Mesendoderm (in vitro differentiated cells): ENCODE measurements around the gene CC2D2A.

Experiments
- DNase-seq: peaks from one replicate; pipeline ENCODE4 v3.0.0; 2013
- H2AK5ac ChIP-seq: 2 replicates; pipeline ENCODE4 v1.6.1; 2013; ENCODE audit warnings: low read length, inconsistent platforms
- H2BK120ac ChIP-seq: 2 replicates; pipeline ENCODE4 v1.6.1; 2013; ENCODE audit warnings: low read depth, mild to moderate bottlenecking, low read length, moderate library complexity, mixed read lengths
- H2BK15ac ChIP-seq: replicated peaks from 2 replicates; pipeline ENCODE4 v1.6.1; 2013; ENCODE audit warnings: low read depth, mild to moderate bottlenecking, moderate library complexity
- H2BK5ac ChIP-seq: 2 replicates; pipeline ENCODE4 v1.6.1; 2013; ENCODE audit warnings: low read length, inconsistent platforms
- H3K18ac ChIP-seq: 2 replicates; pipeline ENCODE4 v1.6.1; 2013; ENCODE audit warnings: mild to moderate bottlenecking, low read length, mixed read lengths
- H3K23ac ChIP-seq: one replicate; pipeline ENCODE4 v1.6.1; 2013; ENCODE audit warnings: low read length
- H3K27ac ChIP-seq: 2 replicates; pipeline ENCODE4 v1.5.1; 2013; ENCODE audit warnings: low read depth, mild to moderate bottlenecking, inconsistent platforms, low read length, moderate library complexity
- H3K27me3 ChIP-seq: 2 replicates; pipeline ENCODE4 v1.6.1; 2013; ENCODE audit warnings: low read length, control low read depth, mild to moderate bottlenecking, inconsistent platforms; ENCODE audit not compliant: insufficient read depth, poor library complexity
- H3K36me3 ChIP-seq: 2 replicates; pipeline ENCODE4 v1.6.1; 2013; ENCODE audit warnings: low read length, inconsistent platforms; ENCODE audit not compliant: control insufficient read depth, insufficient read depth
- H3K4ac ChIP-seq: one replicate; pipeline ENCODE4 v1.6.1; 2013; ENCODE audit warnings: low read depth, mild to moderate bottlenecking, low read length, moderate library complexity
- H3K4me1 ChIP-seq: 2 replicates; pipeline ENCODE4 v1.6.1; 2013; ENCODE audit warnings: low read depth, low read length, inconsistent platforms; ENCODE audit not compliant: control insufficient read depth
- H3K4me2 ChIP-seq: 2 replicates; pipeline ENCODE4 v1.6.1; 2013; ENCODE audit warnings: low read length
- H3K4me3 ChIP-seq: 2 replicates; pipeline ENCODE4 v1.5.1; 2013; ENCODE audit warnings: mild to moderate bottlenecking, low read length
- H3K56ac ChIP-seq: one replicate; pipeline ENCODE4 v1.6.1; 2013; ENCODE audit warnings: low read length
- H3K79me1 ChIP-seq: 2 replicates; pipeline ENCODE4 v1.6.1; 2013; ENCODE audit warnings: low read length, inconsistent platforms
- H3K79me2 ChIP-seq: 2 replicates; pipeline ENCODE4 v1.6.1; 2013; ENCODE audit warnings: mild to moderate bottlenecking, low read length; ENCODE audit not compliant: control insufficient read depth, insufficient read depth
- H3K9ac ChIP-seq: 2 replicates; pipeline ENCODE4 v1.6.1; 2013; ENCODE audit warnings: low read length, inconsistent platforms
- H4K5ac ChIP-seq: one replicate; pipeline ENCODE4 v1.6.1; 2013; ENCODE audit warnings: low read length
- H4K8ac ChIP-seq: one replicate; pipeline ENCODE4 v1.6.1; 2013; ENCODE audit warnings: low read depth, mild to moderate bottlenecking, control low read depth, low read length, moderate library complexity
- WGBS: extraction: QIAGEN DNeasy Blood & Tissue Kit; methylation state at CpG from one replicate; pipeline ENCODE4 v1.1.7; 2013; ENCODE audit warnings: low lambda C conversion rate, missing lambda C conversion rate; ENCODE audit not compliant: insufficient coverage; ENCODE audit errors: extremely low coverage; 5-methylcytosine and 5-hydroxymethylcytosine counted together

CC2D2A gene

GRCh38 chr4:15482842-15483241, 13.2 kb downstream of the CC2D2A start:
- H3K79me2 ChIP-seq: no peaks in the 10 kb centered on the region
- H2BK15ac ChIP-seq: no peak overlapping the region
- H2AK5ac ChIP-seq: no peak overlapping the region
- no peak overlapping the region for H3K23ac ChIP-seq
- H3K36me3 ChIP-seq: no peaks in the 10 kb centered on the region
- H3K27me3 ChIP-seq: no peaks in the 10 kb centered on the region
- H3K79me1 ChIP-seq: no peaks in the 10 kb centered on the region
- no peak overlapping the region for H3K56ac ChIP-seq
- H3K27ac ChIP-seq: no peak overlapping the region
- H4K5ac ChIP-seq: no peak overlapping the region
- WGBS: no CpG with 5 or more reads among the region's 2 CpGs
- H2BK5ac ChIP-seq: no peak overlapping the region
- H2BK120ac ChIP-seq: no peak overlapping the region
- no peak overlapping the region for H3K4me2 ChIP-seq
- H4K8ac ChIP-seq: no peak overlapping the region
- no peak overlapping the region for H3K4ac ChIP-seq
- H3K18ac ChIP-seq: no peak overlapping the region
- DNase-seq: peak; percentile 46
- no peak overlapping the region for H3K4me3 ChIP-seq
- H3K4me1 ChIP-seq: no peaks in the 10 kb centered on the region
- no peak overlapping the region for H3K9ac ChIP-seq

DNA sequence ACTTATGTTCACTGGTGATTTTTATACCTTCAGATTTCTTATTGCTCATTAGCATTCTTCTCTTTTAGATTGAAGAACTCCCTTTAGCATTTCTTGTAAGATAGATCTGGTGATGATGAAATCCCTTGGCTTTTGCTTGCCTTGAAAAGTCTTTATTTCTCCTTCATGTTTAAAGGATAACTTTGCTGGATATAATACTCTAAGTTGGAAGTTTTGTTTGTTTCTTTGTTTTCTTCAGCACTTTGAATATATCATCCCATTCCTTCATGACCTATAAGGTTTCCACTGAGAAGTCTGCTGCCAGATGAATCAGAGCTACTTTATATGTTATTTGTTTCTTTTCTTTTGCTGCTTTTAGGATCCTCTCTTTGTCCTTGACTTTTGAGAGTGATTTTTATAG, 18.5 kb downstream of the CC2D2A start:
- H3K27me3 ChIP-seq: no peaks in the 10 kb centered on the region
- H3K23ac ChIP-seq: no peak overlapping the region
- H4K8ac ChIP-seq: no peak overlapping the region
- no peak overlapping the region for H3K27ac ChIP-seq
- no peaks in the 10 kb centered on the region for H3K36me3 ChIP-seq
- H3K9ac ChIP-seq: no peak overlapping the region
- H2AK5ac ChIP-seq: no peak overlapping the region
- H2BK5ac ChIP-seq: no peak overlapping the region
- H3K79me2 ChIP-seq: no peaks in the 10 kb centered on the region
- no peak overlapping the region for H3K18ac ChIP-seq
- no peak overlapping the region for H3K4ac ChIP-seq
- H3K4me2 ChIP-seq: no peak overlapping the region
- H3K56ac ChIP-seq: no peak overlapping the region
- no peak overlapping the region for H2BK15ac ChIP-seq
- H3K79me1 ChIP-seq: no peaks in the 10 kb centered on the region
- no peak for DNase-seq
- no peak overlapping the region for H3K4me3 ChIP-seq
- no peak overlapping the region for H2BK120ac ChIP-seq
- no peaks in the 10 kb centered on the region for H3K4me1 ChIP-seq
- H4K5ac ChIP-seq: no peak overlapping the region

GRCh38 chr4:15488658-15489470, 19.2 kb downstream of the CC2D2A start:
- Histone ChIP-seq H2BK15ac (no peak overlapping the region), H3K23ac (no peak overlapping the region), H3K79me2 (no peaks in the 10 kb centered on the region), H3K9ac (no peak overlapping the region), H3K56ac (no peak overlapping the region), H3K36me3 (no peaks in the 10 kb centered on the region), H3K79me1 (no peaks in the 10 kb centered on the region), H3K4me1 (no peaks in the 10 kb centered on the region), H2AK5ac (no peak overlapping the region), H3K18ac (no peak overlapping the region), H2BK120ac (no peak overlapping the region), H3K27ac (no peak overlapping the region), H3K27me3 (no peaks in the 10 kb centered on the region), H2BK5ac (no peak overlapping the region), H3K4me3 (no peak overlapping the region), H4K8ac (no peak overlapping the region), H4K5ac (no peak overlapping the region), H3K4me2 (no peak overlapping the region), H3K4ac (no peak overlapping the region)
- no peak for DNase-seq
- WGBS: no CpG with 5 or more reads among the region's 6 CpGs

DNA sequence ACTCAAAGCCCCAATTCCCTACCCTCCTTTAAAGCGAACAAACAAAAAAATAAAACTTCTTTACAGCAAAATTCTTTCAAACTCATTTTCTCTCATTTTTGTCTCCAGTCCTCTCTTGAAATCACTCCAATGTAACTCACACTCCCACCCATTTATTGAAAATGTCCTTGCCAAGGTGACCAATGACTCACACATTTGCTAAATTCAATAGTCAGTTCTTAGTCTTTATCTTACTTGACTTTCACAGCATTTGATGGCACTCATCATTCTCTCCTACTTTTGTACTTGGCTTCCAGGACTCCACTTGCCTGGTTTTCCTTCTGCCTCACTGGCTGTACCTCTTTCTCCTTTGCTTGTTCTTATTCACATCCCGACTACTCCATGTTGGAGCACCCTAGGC, 19.9 kb downstream of the CC2D2A start:
- no peak overlapping the region for H3K4ac ChIP-seq
- H2BK5ac ChIP-seq: no peak overlapping the region
- H3K79me1 ChIP-seq: no peaks in the 10 kb centered on the region
- no peak overlapping the region for H2AK5ac ChIP-seq
- H3K27me3 ChIP-seq: no peaks in the 10 kb centered on the region
- no peaks in the 10 kb centered on the region for H3K79me2 ChIP-seq
- H3K9ac ChIP-seq: no peak overlapping the region
- no peak overlapping the region for H4K8ac ChIP-seq
- H4K5ac ChIP-seq: no peak overlapping the region
- H3K56ac ChIP-seq: no peak overlapping the region
- H3K4me3 ChIP-seq: no peak overlapping the region
- H3K23ac ChIP-seq: no peak overlapping the region
- no peak overlapping the region for H3K4me2 ChIP-seq
- H2BK120ac ChIP-seq: no peak overlapping the region
- no peaks in the 10 kb centered on the region for H3K36me3 ChIP-seq
- no peak overlapping the region for H2BK15ac ChIP-seq
- no peaks in the 10 kb centered on the region for H3K4me1 ChIP-seq
- no peak for DNase-seq
- H3K18ac ChIP-seq: no peak overlapping the region
- 100% methylated on average over 1 of the region's 2 CpGs for WGBS
- no peak overlapping the region for H3K27ac ChIP-seq

DNA sequence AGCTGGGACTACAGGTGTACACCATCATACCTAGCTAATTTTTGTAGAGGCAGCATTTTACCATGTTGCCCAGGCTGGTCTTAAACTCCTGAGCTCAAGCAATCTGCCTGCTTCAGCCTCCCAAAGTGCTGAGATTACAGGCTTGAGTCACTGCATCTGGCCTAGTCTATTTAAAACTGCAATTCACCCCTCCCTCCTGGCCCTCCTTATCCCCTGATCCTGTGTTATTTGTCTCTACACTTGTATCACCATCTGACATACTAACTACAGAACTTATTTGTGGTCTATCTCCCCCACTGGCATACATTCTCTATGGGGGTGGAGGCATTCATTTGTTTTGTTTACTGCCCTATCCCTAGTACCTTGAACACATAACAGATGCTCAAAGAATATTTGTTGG, 23.7 kb downstream of the CC2D2A start:
- Histone ChIP-seq H3K79me1 (no peaks in the 10 kb centered on the region), H3K79me2 (no peaks in the 10 kb centered on the region), H2BK5ac (no peak overlapping the region), H2BK15ac (no peak overlapping the region), H3K4me2 (no peak overlapping the region), H2AK5ac (no peak overlapping the region), H3K4me1 (no peaks in the 10 kb centered on the region), H3K4ac (no peak overlapping the region), H3K9ac (no peak overlapping the region), H2BK120ac (no peak overlapping the region), H3K4me3 (no peak overlapping the region), H3K27me3 (no peaks in the 10 kb centered on the region), H3K27ac (no peak overlapping the region), H3K18ac (no peak overlapping the region), H3K56ac (no peak overlapping the region), H4K8ac (no peak overlapping the region), H3K36me3 (no peaks in the 10 kb centered on the region), H4K5ac (no peak overlapping the region), H3K23ac (no peak overlapping the region)
- DNase-seq: no peak

DNA sequence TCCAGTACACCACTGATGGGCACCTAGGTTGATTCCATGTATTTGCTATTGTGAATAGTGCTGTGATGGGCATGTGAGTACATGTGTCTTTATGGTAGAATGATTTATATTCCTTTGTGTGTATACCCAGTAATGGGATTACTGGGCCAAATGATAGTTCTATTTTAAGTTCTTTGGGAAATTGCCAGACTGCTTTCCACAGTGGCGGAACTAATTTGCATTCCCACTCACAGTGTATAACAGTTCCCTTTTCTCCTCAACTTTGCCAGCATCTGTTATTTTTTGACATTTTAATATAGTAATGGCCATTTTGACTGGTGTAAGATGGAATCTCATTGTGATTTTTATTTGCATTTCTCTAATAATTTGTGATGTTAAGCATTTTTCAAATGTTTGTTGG, 25.9 kb downstream of the CC2D2A start:
- H3K79me2 ChIP-seq: no peaks in the 10 kb centered on the region
- no peak overlapping the region for H3K4me3 ChIP-seq
- H4K5ac ChIP-seq: no peak overlapping the region
- H4K8ac ChIP-seq: no peak overlapping the region
- H2BK5ac ChIP-seq: no peak overlapping the region
- no peak overlapping the region for H3K9ac ChIP-seq
- no peak overlapping the region for H3K18ac ChIP-seq
- no peak overlapping the region for H3K4me2 ChIP-seq
- no peak overlapping the region for H3K27ac ChIP-seq
- H2BK15ac ChIP-seq: no peak overlapping the region
- no peaks in the 10 kb centered on the region for H3K79me1 ChIP-seq
- no peaks in the 10 kb centered on the region for H3K4me1 ChIP-seq
- DNase-seq: no peak
- no peak overlapping the region for H3K56ac ChIP-seq
- no peaks in the 10 kb centered on the region for H3K27me3 ChIP-seq
- H3K36me3 ChIP-seq: no peaks in the 10 kb centered on the region
- H2AK5ac ChIP-seq: no peak overlapping the region
- no peak overlapping the region for H3K4ac ChIP-seq
- H2BK120ac ChIP-seq: no peak overlapping the region
- WGBS: no CpG with 5 or more reads among the region's 1 CpG
- H3K23ac ChIP-seq: no peak overlapping the region
